Tibial nerve (tissue), 3 donors: ENCODE results near the gene CABLES2.

Experiments used
- POLR2A ChIP-seq, 2 donors: fragments of 450-650 bp; IDR thresholded peaks; one replicate each; pipeline ENCODE4 v1.6.1; 2017; ENCODE audit warnings: antibody characterized with exemption in 2 of 2, mild to moderate bottlenecking in 2 of 2, moderate library complexity in 2 of 2
- TF ChIP-seq, protein P1 (sequence below), 5 experiments: fragments of 200-600 bp in 3 of 5; fragments of 450-650 bp in 2 of 5; sonication (generic) in 3 of 5; IDR thresholded peaks; one replicate each; pipeline ENCODE4 v1.5.1; 2016 to 2019; ENCODE audit warnings: antibody characterized with exemption in 5 of 5, mild to moderate bottlenecking in 3 of 5, moderate library complexity in 2 of 5

DNA sequence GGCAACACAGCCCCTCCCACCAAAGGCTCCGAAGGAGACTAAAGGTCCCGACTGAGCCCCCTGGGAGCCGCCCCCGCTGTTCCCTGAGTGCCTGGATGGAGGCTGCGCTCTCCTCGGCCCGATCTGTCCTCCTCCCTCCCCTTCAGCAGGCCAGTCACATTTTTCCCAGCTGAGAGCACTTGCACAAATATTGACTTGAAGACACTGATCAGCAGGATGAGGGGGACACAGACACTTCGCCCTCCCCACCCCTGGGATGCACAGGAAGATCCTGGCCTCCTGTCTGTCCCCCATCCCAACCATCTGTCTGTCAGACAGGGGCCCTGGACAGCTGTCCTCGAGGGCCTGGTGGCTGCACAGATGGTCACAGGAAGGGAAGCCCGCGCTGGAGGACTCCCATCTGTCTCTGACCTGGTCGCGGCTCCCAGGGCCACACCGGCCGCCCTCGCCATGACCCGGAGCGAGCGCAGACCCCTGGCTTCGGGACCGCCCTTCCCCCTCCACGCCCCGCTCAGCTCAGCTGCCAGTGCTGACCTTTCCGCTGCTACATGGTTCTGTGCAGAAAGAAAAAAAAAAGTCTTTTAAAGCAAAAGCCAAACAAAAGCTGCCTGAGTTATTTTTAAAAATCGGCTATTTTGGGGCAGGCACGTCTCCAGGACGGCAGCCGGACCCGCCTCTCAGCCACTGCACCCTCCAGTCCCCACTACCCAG lies 51.1 kb downstream of the CABLES2 start:
- TF ChIP-seq, protein P1, sequence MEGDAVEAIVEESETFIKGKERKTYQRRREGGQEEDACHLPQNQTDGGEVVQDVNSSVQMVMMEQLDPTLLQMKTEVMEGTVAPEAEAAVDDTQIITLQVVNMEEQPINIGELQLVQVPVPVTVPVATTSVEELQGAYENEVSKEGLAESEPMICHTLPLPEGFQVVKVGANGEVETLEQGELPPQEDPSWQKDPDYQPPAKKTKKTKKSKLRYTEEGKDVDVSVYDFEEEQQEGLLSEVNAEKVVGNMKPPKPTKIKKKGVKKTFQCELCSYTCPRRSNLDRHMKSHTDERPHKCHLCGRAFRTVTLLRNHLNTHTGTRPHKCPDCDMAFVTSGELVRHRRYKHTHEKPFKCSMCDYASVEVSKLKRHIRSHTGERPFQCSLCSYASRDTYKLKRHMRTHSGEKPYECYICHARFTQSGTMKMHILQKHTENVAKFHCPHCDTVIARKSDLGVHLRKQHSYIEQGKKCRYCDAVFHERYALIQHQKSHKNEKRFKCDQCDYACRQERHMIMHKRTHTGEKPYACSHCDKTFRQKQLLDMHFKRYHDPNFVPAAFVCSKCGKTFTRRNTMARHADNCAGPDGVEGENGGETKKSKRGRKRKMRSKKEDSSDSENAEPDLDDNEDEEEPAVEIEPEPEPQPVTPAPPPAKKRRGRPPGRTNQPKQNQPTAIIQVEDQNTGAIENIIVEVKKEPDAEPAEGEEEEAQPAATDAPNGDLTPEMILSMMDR (IDR thresholded peaks at IDR 0.05) = no peak
- TF ChIP-seq POLR2A (IDR thresholded peaks at IDR 0.05) = no peak
